Measurements from ENCODE around the gene NDE1.

DNA sequence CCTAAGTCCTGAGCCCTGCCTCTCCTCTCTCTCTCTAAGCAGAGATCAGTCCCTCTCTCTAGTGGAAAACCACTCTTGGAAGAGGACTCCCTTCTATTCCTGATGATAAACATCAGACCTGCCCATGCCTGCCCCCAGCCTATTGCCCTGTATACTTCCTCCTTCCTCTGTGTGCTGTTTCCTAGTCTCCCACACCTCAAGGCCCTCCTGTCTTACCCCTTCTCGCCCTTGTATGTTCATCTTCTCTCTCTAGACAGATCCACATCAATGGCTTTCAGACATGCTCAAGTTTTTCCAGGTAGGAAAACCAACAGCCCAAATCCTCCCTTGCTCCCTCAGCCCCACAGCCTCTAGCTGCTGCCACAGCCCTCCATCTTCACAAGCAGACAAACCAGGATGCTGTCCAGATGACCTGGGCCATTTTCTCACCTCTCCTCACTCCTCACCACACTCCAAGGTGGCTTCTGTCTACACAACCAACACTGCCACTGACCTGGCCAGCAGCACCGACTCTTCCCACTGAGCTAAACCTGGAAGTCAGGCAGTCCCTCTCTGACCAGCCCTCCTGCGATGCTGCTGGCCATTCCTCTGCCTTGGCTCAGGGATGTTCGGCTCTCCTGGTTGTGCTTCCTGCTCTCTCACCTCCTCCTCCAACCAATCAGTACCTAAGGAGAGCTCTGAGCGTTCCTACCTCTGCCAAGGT is 43.4 kb upstream of the NDE1 start:
- TF ChIP-seq POLR2A (IDR thresholded peaks at IDR 0.05) (no peak), POLR2AphosphoS5 (IDR thresholded peaks at IDR 0.05) (no peak)
- TF ChIP-seq, protein P1, sequence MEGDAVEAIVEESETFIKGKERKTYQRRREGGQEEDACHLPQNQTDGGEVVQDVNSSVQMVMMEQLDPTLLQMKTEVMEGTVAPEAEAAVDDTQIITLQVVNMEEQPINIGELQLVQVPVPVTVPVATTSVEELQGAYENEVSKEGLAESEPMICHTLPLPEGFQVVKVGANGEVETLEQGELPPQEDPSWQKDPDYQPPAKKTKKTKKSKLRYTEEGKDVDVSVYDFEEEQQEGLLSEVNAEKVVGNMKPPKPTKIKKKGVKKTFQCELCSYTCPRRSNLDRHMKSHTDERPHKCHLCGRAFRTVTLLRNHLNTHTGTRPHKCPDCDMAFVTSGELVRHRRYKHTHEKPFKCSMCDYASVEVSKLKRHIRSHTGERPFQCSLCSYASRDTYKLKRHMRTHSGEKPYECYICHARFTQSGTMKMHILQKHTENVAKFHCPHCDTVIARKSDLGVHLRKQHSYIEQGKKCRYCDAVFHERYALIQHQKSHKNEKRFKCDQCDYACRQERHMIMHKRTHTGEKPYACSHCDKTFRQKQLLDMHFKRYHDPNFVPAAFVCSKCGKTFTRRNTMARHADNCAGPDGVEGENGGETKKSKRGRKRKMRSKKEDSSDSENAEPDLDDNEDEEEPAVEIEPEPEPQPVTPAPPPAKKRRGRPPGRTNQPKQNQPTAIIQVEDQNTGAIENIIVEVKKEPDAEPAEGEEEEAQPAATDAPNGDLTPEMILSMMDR (IDR thresholded peaks at IDR 0.05): no peak

All from stomach (tissue), 4 donors.